GM18505 (cell line): ENCODE results near the gene AGRP.
"Not testable (repeated sequence)": the region's sequence is repeated elsewhere in the genome, so short reads cannot be mapped to it uniquely, and the experiment has no call there.

Source experiments
- ATAC-seq: cut with Tn5 transposase; IDR thresholded peaks from one replicate; pipeline ENCODE4 v1.9.1; 2021; ENCODE audit not compliant: unreplicated experiment
- POLR2A ChIP-seq: IDR thresholded peaks from 4 replicates; pipeline ENCODE4 v1.6.1; 2011; ENCODE audit warnings: borderline replicate concordance; ENCODE audit not compliant: insufficient read depth, insufficient read length; ENCODE audit errors: extremely low read depth

AGRP gene

GRCh38 chr16:67517661-67518423, 34.5 kb upstream of the AGRP start:
- ATAC-seq = peak; percentile 35
- TF ChIP-seq POLR2A = peak; percentile 57

- ATAC-seq = no peak
- TF ChIP-seq POLR2A = no peak
Measured at GRCh38 chr16:67517155-67517445, 33.8 kb upstream of the AGRP start.

- TF ChIP-seq POLR2A = no peak
- no peak for ATAC-seq
Measured at GRCh38 chr16:67516296-67517154, 33.2 kb upstream of the AGRP start.

- TF ChIP-seq POLR2A = no peak
- peak; percentile 51 for ATAC-seq
Measured at GRCh38 chr16:67514382-67514828, 31.1 kb upstream of the AGRP start.

DNA sequence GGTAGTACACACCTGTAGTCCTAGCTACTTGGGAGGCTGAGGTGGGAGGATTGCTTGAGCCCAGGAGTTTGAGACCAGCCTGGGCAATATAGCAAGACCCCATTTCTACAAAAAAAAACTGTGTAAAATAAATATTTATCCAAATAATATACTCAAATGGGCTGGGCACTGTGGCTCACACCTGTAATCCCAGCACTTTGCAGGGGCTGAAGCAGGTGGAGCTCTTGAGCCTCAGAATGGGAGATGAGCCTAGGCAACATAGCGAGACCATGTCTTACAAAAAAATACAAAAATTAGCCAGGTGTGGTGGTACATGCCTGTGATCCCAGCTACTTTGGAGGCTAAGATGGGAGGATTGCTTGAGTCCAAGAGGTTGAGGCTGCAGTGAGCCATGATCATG, 30.5 kb upstream of the AGRP start:
- not testable (repeated sequence) for ATAC-seq

GRCh38 chr16:67509016-67509415, 25.7 kb upstream of the AGRP start:
- ATAC-seq = no peak
- TF ChIP-seq POLR2A = no peak

DNA sequence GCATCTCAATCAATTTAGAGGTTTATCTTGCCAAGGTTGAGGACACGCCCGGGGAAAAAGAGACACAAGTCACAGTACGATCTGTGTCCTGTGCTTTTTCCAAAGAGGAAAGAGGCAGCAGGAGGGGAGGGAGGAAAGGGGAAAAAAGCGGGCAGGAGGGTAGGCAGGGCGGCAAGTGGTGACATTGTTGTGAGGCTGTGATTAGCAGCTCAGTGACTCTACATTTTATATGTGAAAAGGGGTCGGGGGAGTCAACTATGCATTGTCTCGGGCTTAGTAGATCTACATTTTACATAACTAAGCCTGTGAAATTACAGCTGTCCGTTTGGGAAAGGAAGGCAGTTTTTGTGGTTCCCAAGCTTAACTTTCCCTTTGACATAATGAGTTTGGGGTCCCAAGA, 23.1 kb upstream of the AGRP start:
- no peak for TF ChIP-seq POLR2A
- ATAC-seq = no peak

GRCh38 chr16:67504031-67505021, 21.0 kb upstream of the AGRP start:
- TF ChIP-seq POLR2A = no peak
- no peak for ATAC-seq

DNA sequence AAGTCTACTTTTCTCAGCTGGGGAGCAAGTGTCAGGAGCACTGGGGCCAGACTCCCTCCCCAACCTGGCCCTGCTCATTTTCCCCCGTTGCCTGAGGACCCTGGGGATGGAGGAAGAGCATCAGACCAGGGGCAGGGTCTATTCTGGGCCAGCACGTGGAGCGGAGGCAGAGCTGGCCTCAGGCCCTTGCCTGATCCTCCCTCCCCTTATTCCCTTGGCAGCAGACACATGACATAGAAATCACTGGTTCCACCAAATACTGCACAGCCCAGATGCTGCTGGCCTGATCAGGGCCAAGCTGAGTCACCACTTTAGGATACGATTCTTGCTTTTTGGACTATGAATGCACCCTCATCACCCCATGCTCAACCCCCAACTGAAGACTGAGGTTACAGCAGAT, 15.8 kb upstream of the AGRP start:
- TF ChIP-seq POLR2A = no peak

DNA sequence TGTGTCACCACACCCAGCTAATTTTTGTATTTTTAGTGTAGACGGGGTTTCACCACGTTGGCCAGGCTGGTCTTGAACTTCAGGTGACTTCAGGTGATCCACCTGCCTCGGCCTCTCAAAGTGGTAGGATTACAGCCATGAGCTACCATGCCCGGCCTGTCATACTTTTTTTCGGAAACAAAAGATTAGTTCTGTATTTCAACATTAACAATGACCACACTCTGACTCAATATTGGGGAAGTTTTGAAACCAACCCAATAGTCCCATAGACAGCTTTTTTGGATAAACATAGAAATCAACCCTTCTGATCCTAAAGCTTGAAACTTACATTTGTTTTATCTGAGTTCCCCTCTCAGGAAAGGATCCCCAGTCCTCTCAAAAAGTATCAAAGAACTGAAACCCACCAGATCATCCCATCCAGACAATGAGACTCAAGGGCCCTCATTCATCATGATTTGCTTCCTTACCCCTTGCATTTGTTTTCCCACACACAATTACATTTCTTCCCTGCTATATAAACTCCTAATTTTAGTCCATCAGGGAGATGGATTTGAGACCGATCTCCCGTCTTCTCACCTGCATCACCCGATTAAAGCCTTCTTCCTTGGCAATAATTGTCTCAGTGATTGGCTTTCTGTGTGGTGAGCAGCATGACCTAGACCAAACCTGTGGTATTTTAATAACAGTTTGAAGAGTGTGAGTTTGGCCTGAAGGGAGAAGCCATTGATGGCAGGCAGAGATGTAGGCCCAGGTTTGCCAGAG, 7.2 kb upstream of the AGRP start:
- ATAC-seq = no peak
- no peak for TF ChIP-seq POLR2A

More for the DNA sequence above, 15.8 kb upstream of the AGRP start:
- ATAC-seq = no peak

DNA sequence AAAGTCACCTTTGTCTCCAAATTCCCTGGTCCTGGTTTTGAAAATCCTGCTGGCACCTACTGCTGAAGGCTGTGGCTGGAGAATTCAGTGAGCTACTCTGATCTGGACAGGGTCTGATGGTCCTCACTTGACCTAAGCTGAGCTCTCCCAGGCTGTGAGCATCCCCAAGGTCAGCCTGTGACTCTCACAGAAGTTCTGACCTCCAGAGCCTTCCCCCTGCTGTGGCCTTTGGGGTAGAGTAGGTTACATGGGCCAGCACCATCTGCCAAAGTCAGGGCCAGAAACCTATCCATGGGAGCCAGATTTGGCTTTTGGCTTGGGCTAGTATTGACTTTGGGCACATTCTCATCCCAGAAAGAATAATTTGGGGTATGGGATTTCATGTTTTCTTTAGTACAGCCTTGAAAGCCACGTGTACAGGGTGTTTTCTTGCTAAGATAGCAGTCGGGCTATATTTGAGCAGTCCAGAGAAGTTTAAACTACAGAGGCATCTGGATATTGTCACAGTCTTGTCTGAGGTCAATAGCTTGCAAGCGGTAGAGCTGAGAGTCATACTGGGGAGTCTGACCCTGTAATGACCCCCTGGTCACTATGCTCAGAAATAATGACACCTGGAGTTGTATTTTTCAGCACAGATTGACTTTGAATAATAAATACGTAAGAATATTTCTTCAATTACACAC, 6.2 kb upstream of the AGRP start:
- ATAC-seq = no peak
- no peak for TF ChIP-seq POLR2A

DNA sequence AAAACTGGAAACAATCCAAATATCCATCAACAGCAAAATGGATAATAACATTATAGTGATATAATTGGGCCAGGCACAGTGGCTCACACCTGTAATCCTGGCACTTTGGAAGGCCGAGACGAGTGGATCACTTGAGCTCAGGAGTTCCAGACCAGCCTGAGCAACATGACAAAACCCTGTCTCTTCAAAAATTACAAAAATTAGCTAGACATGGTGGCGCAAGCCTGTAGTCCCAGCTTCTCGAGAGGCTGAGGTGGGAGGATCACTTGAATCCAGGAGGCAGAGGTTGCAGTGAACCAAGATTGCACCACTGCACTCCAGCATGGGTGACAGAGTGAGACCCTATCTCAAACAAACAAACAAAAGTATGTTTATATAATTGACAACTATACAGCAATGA, 4.2 kb upstream of the AGRP start:
- ATAC-seq = not testable (repeated sequence)
